ENCODE measurements around the gene PMEPA1. TPM values are rescaled to one million over a fixed set of nuclear protein-coding genes. Genes with fewer than 3 reads are reported as not detected.

The PMEPA1 gene
- total RNA-seq, 1 experiment from 2014 or later = 163 TPM

- peaks cover 27% of the 10 kb centered on the region for H3K36me3 ChIP-seq (ENCODE audit: low read depth)
- intact Hi-C loops (cut with micrococcal nuclease; ENCODE audit: unreplicated experiment) = no loop called here
- no peaks in the 10 kb centered on the region for H3K4me1 ChIP-seq (replicated peaks; ENCODE audit: insufficient read depth)
- H3K27me3 ChIP-seq (ENCODE audit: insufficient read depth, low read depth) = no peaks in the 10 kb centered on the region
- H3K9me3 ChIP-seq (ENCODE audit: insufficient read depth, low read depth) = no peaks in the 10 kb centered on the region
- peaks cover 80% of the 10 kb centered on the region for H4K20me1 ChIP-seq (ENCODE audit: insufficient read depth)
- ChIA-PET CTCF (no interaction called here), POLR2A (ENCODE audit: unreplicated experiment) (no interaction called here)
- no peaks in the 10 kb centered on the region for H3K9me2 ChIP-seq (ENCODE audit: insufficient read depth)
- peaks cover 61% of the 10 kb centered on the region; the same call in 1 of the 2 replicates for H3F3A ChIP-seq (ENCODE audit: insufficient read depth, low read depth)
- no peak overlapping the region for H3K4me2 ChIP-seq
- H2AFZ ChIP-seq = no peak overlapping the region
- no TSS peak for BruUV-seq (replicated peaks)
- H3K4me3 ChIP-seq = no peak overlapping the region
- TF ChIP-seq EZH2 (IDR thresholded peaks at IDR 0.05; ENCODE audit: low read depth) = no peak
- TF ChIP-seq CTCF (conservative IDR thresholded peaks at IDR 0.05) = no peak
- peaks cover 64% of the 10 kb centered on the region for H3K79me2 ChIP-seq (ENCODE audit: low read depth)
- no peak overlapping the region for H3K27ac ChIP-seq
- no peak for DNase-seq
Observed at GRCh38 chr20:57657535-57658446, 52.0 kb downstream of the PMEPA1 start.

GRCh38 chr20:57656821-57657534 is 52.8 kb downstream of the PMEPA1 start:
- no peaks in the 10 kb centered on the region for H3K27me3 ChIP-seq (ENCODE audit: insufficient read depth, low read depth)
- no peak overlapping the region for H3K4me2 ChIP-seq
- no peak for TF ChIP-seq EZH2 (IDR thresholded peaks at IDR 0.05; ENCODE audit: low read depth)
- TF ChIP-seq CTCF (conservative IDR thresholded peaks at IDR 0.05) = no peak
- H3K27ac ChIP-seq = no peak overlapping the region; the same call in 1 of the 2 replicates
- BruUV-seq (replicated peaks) = TSS peak; percentile 3
- CTCF ChIA-PET = interaction anchor here (0.6 kb wide), 1 partner anchor 430 kb away, joined by 4 read pairs; no protein-coding TSS in a partner anchor
- H3K79me2 ChIP-seq (ENCODE audit: low read depth) = peaks cover 55% of the 10 kb centered on the region
- peaks cover 79% of the 10 kb centered on the region for H4K20me1 ChIP-seq (ENCODE audit: insufficient read depth)
- POLR2A ChIA-PET (ENCODE audit: unreplicated experiment) = no interaction called here
- peaks cover 34% of the 10 kb centered on the region for H3K36me3 ChIP-seq (ENCODE audit: low read depth)
- H3F3A ChIP-seq (ENCODE audit: insufficient read depth, low read depth) = peaks cover 66% of the 10 kb centered on the region
- no peak overlapping the region for H3K4me3 ChIP-seq
- intact Hi-C loops (cut with micrococcal nuclease; ENCODE audit: unreplicated experiment) = no loop called here
- H2AFZ ChIP-seq = no peak overlapping the region
- H3K9me3 ChIP-seq (ENCODE audit: insufficient read depth, low read depth) = no peaks in the 10 kb centered on the region
- no peak for DNase-seq
- no peaks in the 10 kb centered on the region for H3K9me2 ChIP-seq (ENCODE audit: insufficient read depth)
- no peaks in the 10 kb centered on the region for H3K4me1 ChIP-seq (replicated peaks; ENCODE audit: insufficient read depth)

- no peaks in the 10 kb centered on the region for H3K4me1 ChIP-seq (replicated peaks; ENCODE audit: insufficient read depth)
Observed at GRCh38 chr20:57656252-57656820, 53.5 kb downstream of the PMEPA1 start.

More at GRCh38 chr20:57656252-57656820, 53.5 kb downstream of the PMEPA1 start:
- Histone ChIP-seq H3K79me2 (ENCODE audit: low read depth) (peaks cover 49% of the 10 kb centered on the region), H3K27me3 (ENCODE audit: insufficient read depth, low read depth) (no peaks in the 10 kb centered on the region), H2AFZ (no peak overlapping the region), H3F3A (ENCODE audit: insufficient read depth, low read depth) (peaks cover 72% of the 10 kb centered on the region), H3K4me3 (no peak overlapping the region), H3K27ac (peak overlapping the region; percentile 6; the same call in 1 of the 2 replicates), H4K20me1 (ENCODE audit: insufficient read depth) (peaks cover 76% of the 10 kb centered on the region), H3K36me3 (ENCODE audit: low read depth) (peaks cover 39% of the 10 kb centered on the region), H3K9me3 (ENCODE audit: insufficient read depth, low read depth) (no peaks in the 10 kb centered on the region), H3K4me2 (no peak overlapping the region), H3K9me2 (ENCODE audit: insufficient read depth) (no peaks in the 10 kb centered on the region)
- intact Hi-C loops (cut with micrococcal nuclease; ENCODE audit: unreplicated experiment) = no loop called here
- ChIA-PET POLR2A (ENCODE audit: unreplicated experiment) (no interaction called here), CTCF (interaction anchor here (0.6 kb wide), 1 partner anchor 431 kb away, joined by 4 read pairs; no protein-coding TSS in a partner anchor)
- no peak for DNase-seq
- no TSS peak for BruUV-seq (replicated peaks)
- no peak for TF ChIP-seq EZH2 (IDR thresholded peaks at IDR 0.05; ENCODE audit: low read depth)
- TF ChIP-seq CTCF (conservative IDR thresholded peaks at IDR 0.05) = no peak
